ENCODE data around the gene CDC14B. TPM values are rescaled to one million over a fixed set of nuclear protein-coding genes. Genes with fewer than 3 reads are reported as not detected.
A peak's percentile ranks its signal among the peaks of the same experiment; 100 is the strongest.

Gene CDC14B
- total and polyA plus RNA-seq, 2 of the 4 experiments (the other 2 are of a cell fraction): 9.7 to 26.3 TPM

DNA sequence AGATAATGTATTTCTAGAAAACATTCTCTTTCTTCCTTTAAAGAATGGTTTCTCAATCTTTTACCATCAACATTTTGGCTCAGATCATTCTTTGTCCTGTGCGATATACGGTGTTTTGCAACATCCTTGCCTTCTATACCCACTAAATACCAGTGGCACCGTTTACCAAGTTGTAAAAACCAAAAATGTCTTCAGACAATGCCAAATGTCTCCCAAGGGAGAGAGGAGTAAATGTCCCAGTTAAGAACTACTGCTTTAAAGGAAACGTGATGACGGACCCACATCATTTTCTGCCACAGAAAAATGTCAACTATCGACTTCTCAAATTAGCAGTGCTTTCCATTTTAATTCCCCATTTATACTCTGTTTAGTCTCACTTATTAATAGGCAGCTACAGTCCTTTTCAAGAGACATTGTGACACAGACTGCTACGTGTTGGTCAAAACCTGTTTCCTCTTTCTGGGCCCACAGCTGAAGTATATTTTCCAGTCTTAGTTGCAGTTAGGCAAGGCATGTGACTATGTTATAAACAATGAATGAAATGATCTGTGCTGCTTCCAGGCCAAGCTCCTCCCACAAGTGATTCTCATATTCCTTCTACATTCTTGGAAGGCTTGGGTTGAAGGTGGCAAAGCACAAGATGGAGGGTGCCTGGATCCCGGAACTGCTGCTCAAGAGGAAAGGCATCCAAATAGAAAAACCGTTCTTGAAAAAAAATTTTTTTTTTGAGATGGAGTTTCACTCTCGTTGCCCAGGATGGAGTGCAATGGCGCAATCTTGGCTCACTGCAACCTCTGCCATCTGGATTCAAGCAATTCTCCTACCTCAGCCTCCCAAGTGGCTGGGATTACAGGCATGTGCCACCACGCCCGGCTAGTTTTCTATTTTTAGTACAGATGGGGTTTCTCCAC lies 26.7 kb upstream of the CDC14B start:
- ChIA-PET CTCF (no interaction called here), POLR2A (ENCODE audit: unreplicated experiment) (interaction anchor here (0.9 kb wide), 1 partner anchor 647 kb away, joined by 4 read pairs; no protein-coding TSS in a partner anchor)
- Histone ChIP-seq H3K27me3 (ENCODE audit: control insufficient read depth, insufficient read depth, low read length) (no peaks in the 10 kb centered on the region), H4K91ac (ENCODE audit: insufficient read depth, low read depth, low read length) (peak overlapping the region; percentile 19; the same call in 1 of the 2 replicates), H2AK9ac (replicated peaks; ENCODE audit: low read depth, low read length, poor library complexity) (no peak overlapping the region), H4K8ac (ENCODE audit: low read depth in 2 of 2, low read length in 2 of 2) (peak overlapping the region; percentile 26 to 66; a peak in 3 of 4 replicates), H3K79me1 (ENCODE audit: low read depth in 1 of 2, low read length in 2 of 2) (0 out of 4 replicates have a peak, but pooled peaks cover 0 to 5% of the 10 kb centered on the region in 2 experiments), H4K5ac (ENCODE audit: low read depth, low read length) (peak overlapping the region; percentile 50; the same call in 1 of the 2 replicates), H2BK120ac (ENCODE audit: low read depth, low read length) (peak overlapping the region; percentile 73), H3K9me3 (ENCODE audit: control insufficient read depth, insufficient read depth, low read length) (no peaks in the 10 kb centered on the region), H3K4ac (ENCODE audit: low read depth, low read length) (peak overlapping the region; percentile 70), H3K9me1 (ENCODE audit: insufficient read depth, low read length) (0 out of 2 replicates have a peak, but pooled peaks cover 2% of the 10 kb centered on the region), H3K9ac (ENCODE audit: low read depth, low read length) (no peak overlapping the region), H2AK5ac (ENCODE audit: low read depth, low read length) (peak overlapping the region; percentile 31), H2BK5ac (ENCODE audit: low read depth, low read length, poor library complexity, severe bottlenecking) (peak overlapping the region; percentile 77), H2AFZ (replicated peaks; ENCODE audit: low read length, poor library complexity) (peak overlapping the region; percentile 6), H3K4me1 (ENCODE audit: control insufficient read depth, insufficient read depth, low read length) (peaks cover 1% of the 10 kb centered on the region; the same call in 1 of the 2 replicates), H3K18ac (ENCODE audit: low read depth, low read length) (peak overlapping the region; percentile 72; the same call in 1 of the 2 replicates), H2BK15ac (ENCODE audit: low read depth, low read length) (peak overlapping the region; percentile 64; the same call in 2 of the 3 replicates), H3K4me2 (ENCODE audit: low read depth, low read length) (no peak overlapping the region), H3K36me3 (ENCODE audit: control insufficient read depth, insufficient read depth, low read length) (peaks cover 8% of the 10 kb centered on the region; the same call in 1 of the 2 replicates), H3K27ac (ENCODE audit: insufficient read depth, low read length) (peak overlapping the region; percentile 54; the same call in 1 of the 2 replicates), H2BK20ac (ENCODE audit: low read depth, low read length) (peak overlapping the region; percentile 57), H3K56ac (ENCODE audit: extremely low read depth, insufficient read depth, low read length) (no peak overlapping the region), H4K20me1 (ENCODE audit: insufficient read depth, low read length) (no peaks in the 10 kb centered on the region), H3K14ac (replicated peaks; ENCODE audit: low read depth, low read length) (peak overlapping the region; percentile 63), H3K23ac (ENCODE audit: low read depth, low read length) (peak overlapping the region; percentile 39; the same call in 1 of the 2 replicates), H3K4me3 (ENCODE audit: insufficient read depth, low read depth, low read length) (no peak overlapping the region)
- TF ChIP-seq RFX5 (IDR thresholded peaks at IDR 0.05; ENCODE audit: low read depth, low read length) (no peak), BHLHE40 (IDR thresholded peaks at IDR 0.05; ENCODE audit: low read depth, low read length) (peak; percentile 64; the same call in 1 of the 2 replicates), USF2 (IDR thresholded peaks at IDR 0.05; ENCODE audit: low read depth, low read length) (peak; percentile 71; the same call in 1 of the 2 replicates), CEBPB (IDR thresholded peaks at IDR 0.05; ENCODE audit: low read depth, low read length) (peak; percentile 54), POLR2A (IDR thresholded peaks at IDR 0.05; ENCODE audit: low read depth, low read length) (no peak)
- TF ChIP-seq, protein P1, sequence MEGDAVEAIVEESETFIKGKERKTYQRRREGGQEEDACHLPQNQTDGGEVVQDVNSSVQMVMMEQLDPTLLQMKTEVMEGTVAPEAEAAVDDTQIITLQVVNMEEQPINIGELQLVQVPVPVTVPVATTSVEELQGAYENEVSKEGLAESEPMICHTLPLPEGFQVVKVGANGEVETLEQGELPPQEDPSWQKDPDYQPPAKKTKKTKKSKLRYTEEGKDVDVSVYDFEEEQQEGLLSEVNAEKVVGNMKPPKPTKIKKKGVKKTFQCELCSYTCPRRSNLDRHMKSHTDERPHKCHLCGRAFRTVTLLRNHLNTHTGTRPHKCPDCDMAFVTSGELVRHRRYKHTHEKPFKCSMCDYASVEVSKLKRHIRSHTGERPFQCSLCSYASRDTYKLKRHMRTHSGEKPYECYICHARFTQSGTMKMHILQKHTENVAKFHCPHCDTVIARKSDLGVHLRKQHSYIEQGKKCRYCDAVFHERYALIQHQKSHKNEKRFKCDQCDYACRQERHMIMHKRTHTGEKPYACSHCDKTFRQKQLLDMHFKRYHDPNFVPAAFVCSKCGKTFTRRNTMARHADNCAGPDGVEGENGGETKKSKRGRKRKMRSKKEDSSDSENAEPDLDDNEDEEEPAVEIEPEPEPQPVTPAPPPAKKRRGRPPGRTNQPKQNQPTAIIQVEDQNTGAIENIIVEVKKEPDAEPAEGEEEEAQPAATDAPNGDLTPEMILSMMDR (conservative IDR thresholded peaks at IDR 0.05; ENCODE audit: low read depth, low read length): no peak
- ATAC-seq (ENCODE audit: low read depth): peak; percentile 98
- in situ Hi-C loops (cut with MboI; ENCODE audit: low sequenced_read_pairs) (no loop called here), dilution Hi-C loops (cut with HindIII; ENCODE audit: low sequenced_read_pairs, unreplicated experiment) (no loop called here), intact Hi-C loops (cut with micrococcal nuclease) (no loop called here)
- DNase-seq: peak; percentile 86
- 58% methylated on average over 5 of the region's 13 CpGs; no CpG with 5 or more reads in 1 of the 2 experiments for WGBS, 2 experiments (ENCODE audit: extremely low coverage in 2 of 2, insufficient read length in 1 of 2)
- BruUV-seq (replicated peaks): no TSS peak

Measured in IMR-90 (cell line).